Activated CD4-positive, alpha-beta memory T cell treated with anti-CD3 and anti-CD28 coated beads for 36 hours (primary cell): Measurements from ENCODE around the gene NOS2. TPM values are rescaled to one million over a fixed set of nuclear protein-coding genes. Genes with fewer than 3 reads are reported as not detected.
"Not testable (repeated sequence)": the region's sequence is repeated elsewhere in the genome, so short reads cannot be mapped to it uniquely, and the experiment has no call there.

ENCODE experiments used
- CTCF ChIA-PET: fragments of 350-600 bp; sonication (Branson Sonifier 250); formaldehyde crosslinking; loops from one replicate; lab custom pipeline; 2021; ENCODE audit warnings: antibody characterized with exemption, inconsistent platforms; lab: Charles Lee
- POLR2A ChIA-PET: fragments of 350-600 bp; sonication (Branson Sonifier 250); formaldehyde crosslinking; loops from one replicate; lab custom pipeline; 2021; ENCODE audit warnings: antibody characterized with exemption; lab: Charles Lee
- DNase-seq: peaks from one replicate; pipeline ENCODE4 v3.0.0-alpha.2; 2020
- H3K27ac Mint-ChIP-seq: one replicate; pipeline ENCODE4 v1.8.0; 2021; ENCODE audit warnings: mixed read lengths
- H3K27me3 Mint-ChIP-seq: one replicate; pipeline ENCODE4 v1.8.0; 2021; ENCODE audit warnings: mixed read lengths
- H3K36me3 Mint-ChIP-seq: one replicate; pipeline ENCODE4 v1.8.0; 2021; ENCODE audit warnings: mixed read lengths
- H3K4me1 Mint-ChIP-seq: one replicate; pipeline ENCODE4 v1.8.0; 2021; ENCODE audit warnings: low read depth, mixed read lengths
- H3K4me3 Mint-ChIP-seq: one replicate; pipeline ENCODE4 v1.8.0; 2021; ENCODE audit warnings: mild to moderate bottlenecking, mixed read lengths
- H3K9me3 Mint-ChIP-seq: one replicate; pipeline ENCODE4 v1.8.0; 2021; ENCODE audit warnings: mixed read lengths
- intact Hi-C: fragments of 100-400 bp; cut with micrococcal nuclease; formaldehyde crosslinking; loops from one replicate; pipeline ENCODE4 v1.15.1; 2023
- total RNA-seq, 2 experiments: library from RNA; stranded (reverse); gene quantifications; one replicate each; pipeline ENCODE4 v1.2.3, GENCODE V29; 2021

Gene NOS2
- total RNA-seq, 2 experiments from 2014 or later = 0.07 TPM; not detected in 1

- H3K36me3 Mint-ChIP-seq, H3K4me1 Mint-ChIP-seq, DNase-seq, POLR2A ChIA-PET, H3K9me3 Mint-ChIP-seq, H3K27ac Mint-ChIP-seq, H3K4me3 Mint-ChIP-seq, H3K27me3 Mint-ChIP-seq: not testable (repeated sequence)
- CTCF ChIA-PET = interaction anchor here (0.6 to 6.4 kb wide), 7 partner anchors 44 to 491 kb away, joined by 4 to 156 read pairs (median 7); no protein-coding TSS in a partner anchor
- intact Hi-C loops = loop anchor here (1.0 kb wide), 2 partner anchors 118 to 490 kb away; no protein-coding TSS in a partner anchor
Measured at GRCh38 chr17:27760931-27761330, 39.4 kb downstream of the NOS2 start.

DNA sequence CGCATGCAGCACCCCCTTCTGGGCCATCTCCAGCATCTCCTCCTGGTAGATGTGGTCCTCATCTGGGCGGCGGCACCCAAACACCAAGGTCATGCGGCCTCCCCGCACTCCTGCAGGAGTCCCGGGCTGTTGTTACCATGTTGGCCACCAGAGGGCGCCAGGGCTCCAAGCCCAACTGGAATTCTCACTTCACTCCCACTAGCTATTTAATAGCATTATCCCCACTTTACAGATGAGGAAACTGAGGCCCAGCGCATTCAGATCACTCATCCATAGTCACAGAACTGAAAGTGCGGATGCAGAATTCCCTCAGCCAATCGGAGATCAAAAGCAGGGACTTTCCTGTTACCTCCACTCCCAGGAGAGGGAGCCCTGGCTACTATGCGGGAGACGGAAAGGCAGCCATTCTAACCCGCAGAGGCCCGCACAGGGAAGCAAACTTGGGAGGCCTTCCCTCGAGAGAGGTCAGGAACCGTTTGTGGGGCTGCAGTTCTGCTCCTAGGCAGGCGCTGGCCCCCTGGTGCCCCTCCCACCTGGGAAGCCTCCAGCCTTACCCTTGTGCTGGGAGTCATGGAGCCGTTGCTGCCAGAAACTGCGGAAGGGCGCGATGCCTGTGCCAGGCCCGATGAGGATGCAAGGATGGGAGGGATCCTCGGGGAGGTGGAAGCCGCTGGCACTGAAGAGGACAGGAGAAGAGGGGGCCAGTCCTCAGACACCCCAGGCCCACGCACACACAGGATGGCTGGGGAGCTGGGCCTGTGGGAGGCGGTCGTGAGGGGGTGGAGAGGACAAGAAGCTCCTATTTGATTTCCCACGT is 40.1 kb downstream of the NOS2 start:
- DNase-seq = peak; percentile 80
- Mint-ChIP-seq H3K27ac (no peak overlapping the region), H3K27me3 (no peaks in the 10 kb centered on the region), H3K4me1 (no peaks in the 10 kb centered on the region), H3K9me3 (no peaks in the 10 kb centered on the region), H3K36me3 (no peaks in the 10 kb centered on the region), H3K4me3 (no peak overlapping the region)
- ChIA-PET CTCF (interaction anchor here (0.6 to 6.4 kb wide), 19 partner anchors 12 to 491 kb away, joined by 3 to 156 read pairs (median 4); partner anchors contain the start of gene LYRM9), POLR2A (no interaction called here)
- intact Hi-C loops = loop anchor here (1.0 kb wide), 2 partner anchors 119 to 491 kb away; no protein-coding TSS in a partner anchor

DNA sequence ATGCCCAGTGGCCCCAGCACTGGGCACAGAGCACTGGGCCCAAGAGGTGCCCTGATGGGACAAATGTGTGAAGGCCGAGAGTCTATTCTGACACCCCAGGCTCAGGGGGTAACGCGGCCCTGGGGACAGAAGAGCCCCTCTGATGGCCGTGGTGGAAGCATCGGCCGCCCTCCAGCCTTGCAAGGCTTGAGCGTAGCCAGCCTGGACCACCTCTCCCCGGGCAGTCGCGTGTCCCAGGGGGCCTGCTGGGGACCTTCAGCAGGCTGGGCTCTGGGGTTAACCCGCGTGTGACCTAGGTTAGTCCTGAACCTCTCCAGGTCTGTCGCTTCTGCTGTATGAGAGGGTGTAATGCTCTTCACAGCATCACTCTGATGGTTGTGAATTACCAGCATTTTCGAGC is 40.8 kb downstream of the NOS2 start:
- H3K9me3 Mint-ChIP-seq = no peaks in the 10 kb centered on the region
- CTCF ChIA-PET = interaction anchor here (0.5 to 6.4 kb wide), 18 partner anchors 12 to 492 kb away, joined by 3 to 156 read pairs (median 4); partner anchors contain the start of gene LYRM9
- no peak overlapping the region for H3K4me3 Mint-ChIP-seq
- no peak overlapping the region for H3K27ac Mint-ChIP-seq
- H3K27me3 Mint-ChIP-seq = no peaks in the 10 kb centered on the region
- H3K4me1 Mint-ChIP-seq = no peaks in the 10 kb centered on the region
- intact Hi-C loops = no loop called here
- POLR2A ChIA-PET = no interaction called here
- DNase-seq = no peak
- H3K36me3 Mint-ChIP-seq = no peaks in the 10 kb centered on the region

GRCh38 chr17:27756467-27757371 is 43.6 kb downstream of the NOS2 start:
- no peaks in the 10 kb centered on the region for H3K4me1 Mint-ChIP-seq
- ChIA-PET POLR2A (no interaction called here), CTCF (interaction anchor here (0.6 to 5.8 kb wide), 28 partner anchors 10 to 235 kb away, joined by 3 to 110 read pairs (median 4); partner anchors contain the start of genes LYRM9 and NOS2)
- H3K9me3 Mint-ChIP-seq = no peaks in the 10 kb centered on the region
- intact Hi-C loops = loop anchor here (1.0 kb wide), 1 partner anchor 102 kb away; no protein-coding TSS in a partner anchor
- no peak overlapping the region for H3K4me3 Mint-ChIP-seq
- H3K36me3 Mint-ChIP-seq = no peaks in the 10 kb centered on the region
- H3K27ac Mint-ChIP-seq = no peak overlapping the region
- peak; percentile 74 for DNase-seq
- no peaks in the 10 kb centered on the region for H3K27me3 Mint-ChIP-seq

- ChIA-PET POLR2A (no interaction called here), CTCF (interaction anchor here (0.6 to 5.8 kb wide), 24 partner anchors 9 to 154 kb away, joined by 3 to 110 read pairs (median 4); partner anchors contain the start of gene LYRM9)
- no peak overlapping the region for H3K27ac Mint-ChIP-seq
- intact Hi-C loops = loop anchor here (1.0 kb wide), 1 partner anchor 102 kb away; no protein-coding TSS in a partner anchor
- DNase-seq = no peak
- no peaks in the 10 kb centered on the region for H3K9me3 Mint-ChIP-seq
- H3K36me3 Mint-ChIP-seq = no peaks in the 10 kb centered on the region
- H3K4me1 Mint-ChIP-seq = no peaks in the 10 kb centered on the region
- H3K27me3 Mint-ChIP-seq = no peaks in the 10 kb centered on the region
- H3K4me3 Mint-ChIP-seq = no peak overlapping the region
Measured at GRCh38 chr17:27755706-27756466, 44.4 kb downstream of the NOS2 start.

- H3K4me1 Mint-ChIP-seq = no peaks in the 10 kb centered on the region
- H3K9me3 Mint-ChIP-seq = no peaks in the 10 kb centered on the region
- H3K27ac Mint-ChIP-seq = no peak overlapping the region
- intact Hi-C loops = no loop called here
- POLR2A ChIA-PET = interaction anchor here (1.4 kb wide), 1 partner anchor 17 kb away, joined by 5 read pairs; no protein-coding TSS in a partner anchor
- CTCF ChIA-PET = interaction anchor here (1.2 to 5.8 kb wide), 2 partner anchors 86 to 100 kb away, joined by 3 to 110 read pairs; no protein-coding TSS in a partner anchor
- no peak for DNase-seq
- H3K36me3 Mint-ChIP-seq = no peaks in the 10 kb centered on the region
- no peak overlapping the region for H3K4me3 Mint-ChIP-seq
- H3K27me3 Mint-ChIP-seq = no peaks in the 10 kb centered on the region
Measured at GRCh38 chr17:27754549-27754948, 45.8 kb downstream of the NOS2 start.

- H3K4me3 Mint-ChIP-seq, H3K36me3 Mint-ChIP-seq, H3K9me3 Mint-ChIP-seq, intact Hi-C loops, DNase-seq, H3K4me1 Mint-ChIP-seq, H3K27ac Mint-ChIP-seq, H3K27me3 Mint-ChIP-seq: not testable (repeated sequence)
- ChIA-PET POLR2A (interaction anchor here (1.4 kb wide), 1 partner anchor 16 kb away, joined by 5 read pairs; no protein-coding TSS in a partner anchor), CTCF (interaction anchor here (1.2 to 5.8 kb wide), 2 partner anchors 85 to 100 kb away, joined by 3 to 110 read pairs; no protein-coding TSS in a partner anchor)
Measured at GRCh38 chr17:27753726-27754125, 46.6 kb downstream of the NOS2 start.

- H3K9me3 Mint-ChIP-seq, H3K4me1 Mint-ChIP-seq, H3K4me3 Mint-ChIP-seq, H3K36me3 Mint-ChIP-seq, intact Hi-C loops, DNase-seq, H3K27ac Mint-ChIP-seq, H3K27me3 Mint-ChIP-seq, POLR2A ChIA-PET: not testable (repeated sequence)
- CTCF ChIA-PET = interaction anchor here (1.2 to 5.8 kb wide), 2 partner anchors 84 to 99 kb away, joined by 3 to 110 read pairs; no protein-coding TSS in a partner anchor
Measured at GRCh38 chr17:27752831-27753619, 47.3 kb downstream of the NOS2 start.

DNA sequence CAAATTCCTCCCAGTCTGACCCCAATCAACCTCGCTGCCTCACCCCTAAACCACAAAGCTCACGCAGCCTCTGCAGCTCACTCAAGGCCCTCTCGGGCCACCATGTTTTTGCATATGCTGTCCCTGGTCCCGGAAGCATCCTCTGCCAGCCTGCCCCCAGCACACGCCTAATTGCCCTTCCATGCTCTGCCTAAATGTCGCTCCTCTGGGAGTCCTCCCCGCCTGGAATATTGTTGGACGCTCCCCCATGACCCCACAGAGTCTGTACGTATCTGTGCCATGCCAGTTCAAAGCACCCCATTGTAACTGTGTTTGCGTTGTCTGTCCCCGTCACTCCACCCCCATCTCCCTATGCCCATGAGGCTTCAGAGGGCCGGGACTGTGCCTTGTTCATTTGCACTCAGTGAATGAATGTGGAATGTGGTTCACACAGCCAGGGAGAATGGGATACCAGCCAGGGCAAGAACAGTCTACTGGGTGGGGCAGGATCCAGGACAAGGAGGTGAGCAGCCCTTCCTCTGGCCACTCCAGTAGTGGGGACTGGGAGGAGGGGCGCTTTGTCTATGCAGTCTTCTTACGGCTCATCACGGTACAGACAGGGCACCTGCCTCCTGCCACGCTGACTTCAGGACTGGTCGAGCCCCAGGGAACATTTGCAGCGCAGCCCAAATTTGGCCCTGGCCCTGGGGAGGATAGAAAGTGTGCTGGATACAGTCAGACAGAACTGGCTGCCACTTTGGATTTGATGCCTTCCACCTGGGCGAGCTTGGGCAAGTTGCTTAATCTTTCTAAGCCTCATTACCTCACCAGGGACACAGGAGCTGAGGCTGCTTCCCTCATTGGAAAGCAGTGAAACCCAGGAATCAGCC is 48.5 kb downstream of the NOS2 start:
- Mint-ChIP-seq H3K4me3 (no peak overlapping the region), H3K4me1 (no peaks in the 10 kb centered on the region), H3K36me3 (no peaks in the 10 kb centered on the region), H3K9me3 (no peaks in the 10 kb centered on the region), H3K27ac (no peak overlapping the region), H3K27me3 (no peaks in the 10 kb centered on the region)
- no peak for DNase-seq
- POLR2A ChIA-PET = no interaction called here
- CTCF ChIA-PET = no interaction called here
- intact Hi-C loops = no loop called here

DNA sequence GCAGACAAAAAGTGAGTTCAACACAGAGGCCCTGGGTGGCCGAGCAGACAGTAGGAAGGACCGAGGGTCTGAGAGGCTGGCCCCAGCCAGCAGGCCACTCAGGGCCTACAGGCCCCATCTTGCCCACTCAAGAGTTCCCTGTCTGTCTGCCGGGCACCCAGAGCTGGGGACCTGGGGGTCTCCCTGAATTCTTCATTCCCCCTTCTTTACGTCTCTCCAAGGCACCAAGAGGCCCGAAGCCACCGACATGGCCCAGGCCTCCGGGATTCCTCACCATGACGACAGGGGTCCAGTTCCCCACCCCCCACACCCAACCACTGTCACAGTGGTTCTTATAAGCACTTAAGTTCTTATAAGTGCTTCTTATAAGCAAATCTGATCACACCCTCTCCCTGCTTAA is 49.2 kb downstream of the NOS2 start:
- intact Hi-C loops = no loop called here
- no peaks in the 10 kb centered on the region for H3K4me1 Mint-ChIP-seq
- no peak overlapping the region for H3K27ac Mint-ChIP-seq
- no peaks in the 10 kb centered on the region for H3K9me3 Mint-ChIP-seq
- DNase-seq = no peak
- H3K36me3 Mint-ChIP-seq = no peaks in the 10 kb centered on the region
- POLR2A ChIA-PET = no interaction called here
- no peak overlapping the region for H3K4me3 Mint-ChIP-seq
- CTCF ChIA-PET = no interaction called here
- no peaks in the 10 kb centered on the region for H3K27me3 Mint-ChIP-seq
